Brain microvascular endothelial cell (primary cell): ENCODE data around the gene OASL.

Experiments used
- DNase-seq: peaks from one replicate; pipeline ENCODE4 v3.0.0-alpha.2; 2020
- H3K27ac ChIP-seq: fragments of 250-450 bp; sonication (Bioruptor Pico); 2 replicates; pipeline ENCODE4 v1.5.1; 2020; ENCODE audit warnings: mild to moderate bottlenecking, moderate library complexity
- H3K27me3 ChIP-seq: fragments of 250-450 bp; sonication (Bioruptor Pico); replicated peaks from 2 replicates; pipeline ENCODE4 v1.5.1; 2020; ENCODE audit warnings: mild to moderate bottlenecking
- H3K36me3 ChIP-seq: fragments of 250-450 bp; sonication (Bioruptor Pico); replicated peaks from 2 replicates; pipeline ENCODE4 v1.5.1; 2020; ENCODE audit warnings: mild to moderate bottlenecking
- H3K4me3 ChIP-seq: 2 replicates; pipeline ENCODE4 v1.5.1; 2011; ENCODE audit warnings: low read depth, mild to moderate bottlenecking, control low read depth, low read length, moderate library complexity
- CTCF ChIP-seq: IDR thresholded peaks from 2 replicates; pipeline ENCODE4 v1.5.1; 2011; ENCODE audit warnings: low read depth, mild to moderate bottlenecking, moderate library complexity, low read length, control low read depth, inconsistent platforms; ENCODE audit errors: missing control alignments
- in situ Hi-C: cut with HindIII; loops from 2 replicates; pipeline ENCODE4 v1.10.0; 2017; ENCODE audit warnings: low sequenced_read_pairs, low pct_ligation_motif_present

OASL gene

GRCh38 chr12:120980800-120981368 is 58.2 kb downstream of the OASL start:
- Histone ChIP-seq H3K27me3 (no peaks in the 10 kb centered on the region), H3K4me3 (no peak overlapping the region), H3K27ac (no peak overlapping the region), H3K36me3 (no peaks in the 10 kb centered on the region)
- DNase-seq = no peak
- TF ChIP-seq CTCF = no peak
- in situ Hi-C loops = no loop called here

- no peak overlapping the region for H3K27ac ChIP-seq
- no peak for TF ChIP-seq CTCF
- H3K27me3 ChIP-seq = no peaks in the 10 kb centered on the region
- DNase-seq = no peak
- in situ Hi-C loops = no loop called here
- H3K4me3 ChIP-seq = no peak overlapping the region
- no peaks in the 10 kb centered on the region for H3K36me3 ChIP-seq
Observed at GRCh38 chr12:120979862-120980696, 59.0 kb downstream of the OASL start.

DNA sequence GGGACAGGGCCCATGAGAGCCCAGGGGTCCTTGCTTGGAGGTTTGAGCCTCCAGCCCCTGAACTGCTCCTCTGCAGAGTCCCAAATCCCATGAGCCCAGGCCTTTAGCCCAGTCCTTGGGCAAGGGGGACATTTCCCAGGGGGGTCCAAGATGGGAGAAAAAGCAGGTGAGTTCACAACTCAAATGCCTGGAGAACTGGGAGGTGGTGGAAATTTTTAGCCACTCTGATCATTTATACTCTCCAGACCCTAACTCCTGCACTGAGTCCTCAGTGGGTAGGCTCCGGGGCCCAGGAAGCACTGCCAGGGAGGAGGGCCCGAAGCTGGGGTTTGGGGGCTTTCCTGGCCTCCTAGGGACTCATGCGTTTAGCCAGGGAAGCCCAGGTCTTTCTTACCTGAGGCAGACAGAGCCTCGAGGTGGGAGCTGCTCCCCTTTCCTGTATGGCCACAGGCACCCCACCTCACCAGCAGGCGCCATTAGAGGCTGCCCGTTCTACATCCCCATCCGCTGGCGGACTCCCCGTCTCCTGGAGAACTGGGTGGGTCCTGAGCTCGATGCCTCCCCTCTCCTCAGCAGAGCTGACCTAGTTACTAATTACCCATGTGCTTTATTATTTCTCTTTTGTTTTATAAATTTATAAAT is 59.7 kb downstream of the OASL start:
- no peaks in the 10 kb centered on the region for H3K36me3 ChIP-seq
- H3K4me3 ChIP-seq = no peak overlapping the region
- TF ChIP-seq CTCF = no peak
- in situ Hi-C loops = no loop called here
- no peak for DNase-seq
- H3K27me3 ChIP-seq = no peaks in the 10 kb centered on the region
- H3K27ac ChIP-seq = no peak overlapping the region

DNA sequence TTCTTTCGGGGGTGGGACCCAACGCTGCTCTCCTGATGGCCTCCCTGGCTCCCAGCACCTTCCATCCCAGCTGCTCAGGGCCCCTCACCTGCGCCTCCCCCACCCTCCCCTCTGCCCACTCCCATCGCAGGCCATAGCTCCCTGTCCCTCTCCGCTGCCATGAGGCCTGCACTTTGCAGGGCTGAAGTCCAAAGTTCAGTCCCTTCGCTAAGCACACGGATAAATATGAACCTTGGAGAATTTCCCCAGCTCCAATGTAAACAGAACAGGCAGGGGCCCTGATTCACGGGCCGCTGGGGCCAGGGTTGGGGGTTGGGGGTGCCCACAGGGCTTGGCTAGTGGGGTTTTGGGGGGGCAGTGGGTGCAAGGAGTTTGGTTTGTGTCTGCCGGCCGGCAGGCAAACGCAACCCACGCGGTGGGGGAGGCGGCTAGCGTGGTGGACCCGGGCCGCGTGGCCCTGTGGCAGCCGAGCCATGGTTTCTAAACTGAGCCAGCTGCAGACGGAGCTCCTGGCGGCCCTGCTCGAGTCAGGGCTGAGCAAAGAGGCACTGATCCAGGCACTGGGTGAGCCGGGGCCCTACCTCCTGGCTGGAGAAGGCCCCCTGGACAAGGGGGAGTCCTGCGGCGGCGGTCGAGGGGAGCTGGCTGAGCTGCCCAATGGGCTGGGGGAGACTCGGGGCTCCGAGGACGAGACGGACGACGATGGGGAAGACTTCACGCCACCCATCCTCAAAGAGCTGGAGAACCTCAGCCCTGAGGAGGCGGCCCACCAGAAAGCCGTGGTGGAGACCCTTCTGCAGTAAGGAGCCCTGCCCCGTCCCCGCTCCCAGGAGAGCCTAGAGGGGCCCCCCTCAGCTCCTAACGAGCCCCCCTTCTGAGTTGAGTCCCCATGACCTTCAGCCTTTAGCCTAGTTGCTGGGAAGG is 60.5 kb downstream of the OASL start, which contains the start of gene HNF1A:
HNF1A (plus strand) TSS at position 248 of the 924 bp plus-strand sequence; CDS start at position 474, 226 bp downstream.
- Histone ChIP-seq H3K27ac (no peak within 1 kb of the TSS), H3K27me3 (no peaks in the 10 kb centered on the region), H3K4me3 (no peak within 1 kb of the TSS), H3K36me3 (no peaks in the 10 kb centered on the region)
- no peak for DNase-seq
- in situ Hi-C loops = no loop called here
- no peak for TF ChIP-seq CTCF

- in situ Hi-C loops = no loop called here
- H3K4me3 ChIP-seq = no peak overlapping the region
- no peak for DNase-seq
- no peak overlapping the region for H3K27ac ChIP-seq
- H3K36me3 ChIP-seq = no peaks in the 10 kb centered on the region
- no peaks in the 10 kb centered on the region for H3K27me3 ChIP-seq
- no peak for TF ChIP-seq CTCF
Observed at GRCh38 chr12:120977531-120978295, 61.3 kb downstream of the OASL start.
